Adipose tissue (tissue), 3 donors: ENCODE measurements around the gene KEL. TPM values are rescaled to one million over a fixed set of nuclear protein-coding genes. Genes with fewer than 3 reads are reported as not detected.

Experiments
- H3K27ac ChIP-seq: one replicate; pipeline ENCODE4 v1.5.1; 2013; ENCODE audit warnings: low read depth, low read length
- WGBS, 3 donors: extraction: QIAGEN DNeasy Blood & Tissue Kit; methylation state at CpG; one replicate each; pipeline ENCODE4 v1.1.7; 2013; 5-methylcytosine and 5-hydroxymethylcytosine counted together
- polyA plus RNA-seq, 3 donors: library from polyadenylated mRNA; stranded (reverse); fragments of 200-250 nt; gene quantifications; one replicate each; pipeline ENCODE4 v1.2.3, GENCODE V29; 2013
- donor health status: healthy with polysubstance abuse.
- donor health status: Bipolar disorder and iron deficiency.
- donor health status: healthy.

KEL gene
- polyA plus RNA-seq, 3 donors = 0.04 to 0.09 TPM; not detected in 1

DNA sequence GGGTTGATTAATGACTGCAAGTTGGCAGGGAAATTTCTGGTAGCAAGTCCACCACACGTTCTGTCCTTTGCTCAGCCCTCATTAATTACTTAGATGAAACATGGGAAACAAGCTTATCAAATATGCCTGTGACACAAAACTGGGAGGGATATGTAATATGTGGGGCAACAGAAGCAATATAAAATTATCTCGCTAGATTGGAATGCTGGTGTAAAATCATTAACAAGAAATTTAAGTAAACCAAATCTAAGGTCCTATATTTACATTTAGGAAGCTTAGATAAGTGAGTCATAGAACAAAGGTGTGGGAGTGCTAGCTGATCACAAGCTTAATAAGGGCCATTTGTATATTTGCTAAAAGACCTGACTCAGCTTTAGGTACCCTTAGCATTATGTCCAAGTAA is 52.1 kb downstream of the KEL start:
- no peak overlapping the region for H3K27ac ChIP-seq

DNA sequence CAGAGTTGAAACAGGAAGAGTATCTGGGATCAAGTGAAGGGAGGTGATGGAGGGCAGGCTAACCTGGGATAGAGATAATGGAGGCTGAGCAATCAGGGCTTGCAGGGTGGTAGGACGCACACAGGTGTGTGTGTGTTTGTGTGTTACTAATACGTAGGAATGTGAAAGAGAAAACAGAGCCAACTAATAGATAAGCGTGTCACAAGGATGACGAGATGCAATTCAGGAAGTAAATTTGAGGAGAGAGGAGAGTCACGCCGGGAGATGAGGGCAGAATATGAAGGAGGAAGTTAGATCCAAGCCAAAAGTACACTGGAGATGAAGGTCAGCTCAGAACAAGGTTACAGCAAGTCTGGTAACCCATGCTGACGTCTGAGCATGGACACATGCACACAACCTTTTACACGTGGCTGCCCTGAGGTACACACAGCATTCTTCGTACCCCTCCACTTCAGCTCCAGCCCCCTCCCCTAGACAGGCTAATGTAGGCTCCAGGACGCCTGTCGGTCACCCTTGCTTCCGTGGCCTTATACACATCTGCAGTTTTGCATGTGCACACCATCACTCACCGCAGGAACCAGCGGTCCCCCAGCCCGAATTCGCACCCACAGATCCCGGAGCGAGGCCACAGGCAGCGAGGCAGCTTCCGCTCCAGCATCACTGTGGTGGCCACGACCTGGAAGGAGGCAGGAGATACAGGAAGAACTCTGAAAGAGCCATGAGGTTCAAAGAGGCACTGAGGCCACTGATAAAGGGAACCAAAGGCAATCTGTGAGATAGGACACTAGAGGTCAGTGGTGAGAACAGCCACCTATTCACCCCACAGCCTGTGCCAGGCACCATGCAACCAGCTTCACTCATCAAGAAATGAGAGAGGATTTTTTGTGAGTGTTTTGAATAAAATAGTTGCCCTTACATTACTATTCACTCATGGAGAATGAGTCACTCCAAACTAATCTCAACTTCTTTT is 53.0 kb downstream of the KEL start:
- no peak overlapping the region for H3K27ac ChIP-seq
- WGBS, 3 donors = 52 to 66% (median 65%) methylated on average over 21 of the region's 21 CpGs

More for the DNA sequence above, 52.1 kb downstream of the KEL start:
- 22 to 59% (median 54%) methylated on average over 2 of the region's 2 CpGs for whole genome bisulfite sequencing, 3 donors

DNA sequence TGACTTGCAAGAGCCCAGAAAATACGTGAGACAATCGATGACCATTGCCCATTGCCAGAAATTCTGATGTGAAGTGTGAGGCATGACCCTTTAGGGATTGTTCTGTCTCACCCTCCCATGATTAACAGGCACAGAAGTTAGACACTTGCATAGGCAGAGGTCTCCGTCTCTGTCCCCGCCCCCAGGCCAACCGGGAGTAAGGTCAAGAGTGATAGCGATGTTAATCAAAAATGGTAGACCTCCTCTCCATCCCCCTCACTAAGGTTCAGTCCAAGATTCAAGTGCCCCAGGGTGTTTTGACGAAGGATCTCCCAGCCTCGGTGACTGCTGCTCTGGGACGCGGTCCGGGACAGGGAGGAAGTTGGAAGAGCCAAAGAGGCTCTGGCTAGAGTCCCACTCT is 53.9 kb downstream of the KEL start:
- H3K27ac ChIP-seq = no peak overlapping the region
- WGBS, 3 donors = 77 to 82% (median 81%) methylated on average over 11 of the region's 11 CpGs

DNA sequence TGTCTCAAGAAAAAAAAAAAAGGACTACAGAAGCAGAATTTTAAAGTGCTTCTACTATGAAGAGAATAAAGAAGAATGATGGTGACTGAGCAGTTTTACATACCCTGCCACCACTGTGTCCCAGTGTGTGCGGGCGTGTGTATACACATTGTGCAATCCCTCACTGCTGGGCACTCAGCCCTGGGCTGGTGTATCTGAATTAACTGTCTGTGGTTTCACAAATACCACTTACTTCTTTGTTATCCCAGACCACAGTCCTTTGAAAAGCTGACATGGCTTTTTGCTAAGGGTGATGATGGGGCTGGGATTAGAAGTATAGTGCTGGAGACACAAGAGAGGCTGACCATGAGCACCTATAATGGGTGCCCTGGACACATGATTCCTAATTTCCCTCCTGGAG is 55.5 kb downstream of the KEL start:
- no peak overlapping the region for H3K27ac ChIP-seq
- 60 to 95% (median 87%) methylated on average over 2 of the region's 2 CpGs for WGBS, 3 donors

DNA sequence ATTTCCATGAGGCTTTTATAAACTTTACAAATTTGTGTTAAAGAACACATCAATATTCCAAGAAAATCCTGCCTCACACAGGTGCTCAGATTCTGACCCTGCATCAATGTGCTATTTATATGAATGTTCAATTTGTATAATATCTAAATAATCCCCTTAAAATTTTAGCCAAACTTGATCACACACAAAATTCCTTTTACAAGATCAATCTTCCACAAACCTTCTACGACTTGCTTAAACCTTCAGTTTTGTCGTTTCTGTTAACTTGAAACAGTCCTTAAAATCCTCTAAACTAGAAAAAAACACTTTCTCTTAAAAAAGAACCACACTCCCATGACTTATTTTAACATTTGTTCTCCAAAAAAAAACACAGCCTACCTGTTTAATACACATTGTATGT is 56.4 kb downstream of the KEL start:
- no peak overlapping the region for H3K27ac ChIP-seq
- WGBS, 3 donors = 77 to 78% (median 78%) methylated on average over 2 of the region's 2 CpGs

DNA sequence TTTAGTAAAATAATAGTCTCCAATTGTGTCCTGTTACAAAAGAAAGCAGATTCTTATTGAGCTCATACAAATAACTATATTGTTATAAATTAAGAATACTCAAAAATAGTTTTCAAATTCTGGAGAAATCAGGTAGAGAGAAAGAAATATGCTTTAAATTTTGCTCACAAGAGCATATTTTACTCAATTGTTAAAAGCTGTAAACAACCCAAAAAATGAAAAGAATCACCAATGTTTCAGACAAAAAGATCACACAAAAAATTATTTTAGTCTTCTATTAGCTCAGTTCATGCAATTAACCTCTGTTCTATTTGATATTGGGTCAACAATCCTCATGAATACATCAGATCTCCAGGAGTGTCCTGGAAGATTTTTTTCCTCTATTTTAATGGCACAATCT is 58.0 kb downstream of the KEL start:
- H3K27ac ChIP-seq = no peak overlapping the region

DNA sequence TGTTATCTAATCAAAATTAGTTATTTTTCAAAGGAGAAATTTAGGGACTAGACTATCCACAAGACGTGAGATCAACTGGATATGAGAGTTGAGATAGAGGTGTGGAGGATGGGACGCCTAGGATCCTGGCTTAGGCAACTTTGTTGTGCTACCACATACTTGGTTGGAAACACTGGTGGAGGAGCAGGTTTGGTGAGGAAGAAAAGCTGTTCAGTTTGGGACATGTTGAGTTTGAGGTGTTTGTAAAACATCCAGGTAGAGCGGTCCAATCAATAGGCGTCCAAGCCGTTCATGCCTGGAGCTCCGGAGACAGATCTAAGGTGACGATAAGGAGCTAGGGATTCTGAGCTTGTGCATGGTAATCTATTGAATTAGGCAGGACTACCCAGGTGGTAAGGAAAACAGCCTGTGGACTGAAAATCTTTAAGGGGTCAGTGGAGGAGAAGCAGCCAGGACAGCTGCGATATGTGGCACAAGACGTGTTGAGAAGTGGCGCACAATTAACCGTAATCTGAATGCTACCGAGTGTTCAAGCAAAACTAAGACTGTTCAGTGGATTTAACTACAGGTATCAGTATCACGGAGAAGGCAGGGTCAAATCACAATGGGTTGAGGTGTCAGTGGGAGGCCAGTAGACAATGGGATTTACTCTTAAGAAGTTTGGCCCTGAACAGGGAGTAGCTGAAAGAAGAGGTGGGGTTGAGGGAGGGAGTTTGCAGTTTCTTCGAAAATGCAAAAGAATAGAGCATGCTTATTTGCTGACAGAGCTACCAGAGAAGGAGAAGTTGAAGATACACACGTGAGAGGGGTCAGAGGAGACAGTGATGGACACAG is 60.5 kb downstream of the KEL start:
- 66 to 88% (median 83%) methylated on average over 15 of the region's 15 CpGs for WGBS, 3 donors
- no peak overlapping the region for H3K27ac ChIP-seq

DNA sequence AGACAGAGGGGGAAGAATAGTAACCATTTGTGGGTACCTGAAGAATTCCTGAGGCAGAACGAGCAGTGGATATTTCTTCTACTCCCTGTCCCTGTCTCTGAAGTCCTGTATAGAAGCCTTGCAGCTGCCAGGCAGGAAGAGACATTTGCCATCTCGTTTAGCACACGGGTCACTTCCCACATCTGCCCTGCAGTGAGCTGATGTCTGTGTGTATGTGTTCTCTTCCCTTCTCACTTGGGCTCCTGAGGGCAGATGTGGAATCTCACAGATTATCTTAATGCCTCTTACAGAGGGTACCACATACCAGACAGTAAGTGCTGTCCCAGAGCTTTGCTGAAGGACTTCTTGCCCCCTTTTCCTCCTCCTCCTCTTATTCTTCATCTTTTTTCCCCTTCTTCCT is 62.5 kb downstream of the KEL start:
- H3K27ac ChIP-seq = no peak overlapping the region
- 23 to 33% (median 30%) methylated on average over 3 of the region's 3 CpGs for WGBS, 3 donors

DNA sequence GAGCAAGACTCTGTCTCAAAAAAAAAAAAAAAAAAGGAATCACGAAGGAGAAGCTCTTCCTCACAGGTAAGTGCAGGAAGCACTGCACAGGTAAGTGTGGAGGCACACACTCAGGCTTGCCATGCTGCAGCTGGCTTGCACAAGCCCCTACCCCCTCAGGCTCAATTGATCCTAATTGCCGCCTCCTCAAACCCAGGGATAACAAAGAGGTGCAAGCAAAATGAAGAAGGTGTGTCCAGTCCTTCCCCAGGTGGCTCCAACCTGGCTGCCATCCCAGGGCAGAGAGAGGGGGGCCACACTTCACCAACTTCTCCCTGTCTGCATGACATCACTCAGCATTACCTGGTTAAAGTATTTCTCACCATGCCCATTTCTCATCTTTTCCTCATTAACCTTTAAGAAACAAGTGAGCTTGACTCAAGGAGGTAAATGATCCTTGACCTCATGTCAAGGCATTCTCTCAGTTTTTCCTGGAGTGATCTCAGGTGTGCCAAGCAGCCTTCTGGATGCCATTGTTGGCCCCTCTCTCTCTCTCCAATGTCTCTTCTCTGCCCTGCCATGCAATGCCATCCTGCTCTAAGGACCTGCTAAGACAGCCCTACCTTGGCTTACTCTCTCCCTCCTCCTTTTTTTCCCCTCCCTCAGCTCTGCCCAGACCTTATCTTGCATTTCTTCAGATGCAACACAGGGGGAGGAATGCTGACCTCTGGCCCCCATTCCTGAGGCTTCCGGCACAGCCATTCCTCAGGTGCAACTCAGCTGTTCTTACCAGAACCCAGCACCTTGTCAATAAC is 63.6 kb downstream of the KEL start:
- no peak overlapping the region for H3K27ac ChIP-seq
- 41 to 83% (median 69%) methylated on average over 3 of the region's 3 CpGs for WGBS, 3 donors

DNA sequence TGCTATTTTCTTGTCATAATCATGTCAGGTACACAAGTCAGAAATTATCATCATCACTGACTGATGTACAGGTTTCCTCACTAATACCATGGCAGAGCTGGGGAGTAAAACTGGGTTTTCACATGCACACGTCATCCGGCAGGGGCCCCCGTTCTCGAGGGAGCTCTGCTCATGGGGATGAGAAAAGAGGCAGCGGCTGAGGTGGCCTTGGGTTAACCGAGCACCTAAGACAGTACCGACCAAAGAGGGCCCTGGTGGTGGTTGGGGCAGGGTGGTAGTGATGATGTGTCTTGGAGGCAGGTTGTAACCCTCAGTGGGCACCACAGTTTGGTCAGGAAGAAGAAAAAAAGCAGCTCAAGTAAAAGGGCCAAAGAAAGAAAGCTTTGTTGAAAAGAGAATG is 64.5 kb downstream of the KEL start:
- WGBS, 3 donors = 88 to 93% (median 90%) methylated on average over 7 of the region's 7 CpGs
- no peak overlapping the region for H3K27ac ChIP-seq

DNA sequence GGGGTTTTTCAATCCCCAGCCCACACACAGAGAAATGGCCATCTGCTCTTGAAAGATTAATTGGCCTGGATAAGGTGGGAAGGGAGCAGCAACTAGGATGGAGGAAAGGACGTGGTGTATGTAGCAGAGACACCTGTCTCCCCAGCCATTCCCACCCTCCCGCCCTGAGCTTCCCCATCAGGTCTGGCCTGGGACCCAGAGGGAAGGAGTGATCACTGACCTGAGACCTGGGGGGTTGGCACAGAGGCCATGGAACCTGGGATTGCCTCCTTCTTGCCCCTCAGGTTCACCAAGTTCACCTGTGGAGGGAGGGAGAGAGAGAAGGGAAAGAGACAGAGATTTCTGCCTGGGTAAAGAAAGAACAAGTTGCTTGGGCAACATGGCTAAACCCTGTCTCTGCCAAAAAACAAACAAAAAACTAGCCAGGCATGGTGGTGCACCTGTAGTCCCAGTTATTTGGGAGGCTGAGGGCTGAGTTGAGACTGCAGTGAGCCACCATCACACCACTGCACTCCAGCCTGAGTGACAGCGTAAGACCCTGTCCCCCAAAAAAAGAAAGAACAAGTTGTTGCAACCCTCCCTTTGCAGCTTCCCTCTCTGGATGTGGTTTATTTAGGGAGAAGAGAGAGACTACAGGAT is 65.3 kb downstream of the KEL start:
- no peak overlapping the region for H3K27ac ChIP-seq
- WGBS, 3 donors = 81 to 88% (median 84%) methylated on average over 3 of the region's 3 CpGs

DNA sequence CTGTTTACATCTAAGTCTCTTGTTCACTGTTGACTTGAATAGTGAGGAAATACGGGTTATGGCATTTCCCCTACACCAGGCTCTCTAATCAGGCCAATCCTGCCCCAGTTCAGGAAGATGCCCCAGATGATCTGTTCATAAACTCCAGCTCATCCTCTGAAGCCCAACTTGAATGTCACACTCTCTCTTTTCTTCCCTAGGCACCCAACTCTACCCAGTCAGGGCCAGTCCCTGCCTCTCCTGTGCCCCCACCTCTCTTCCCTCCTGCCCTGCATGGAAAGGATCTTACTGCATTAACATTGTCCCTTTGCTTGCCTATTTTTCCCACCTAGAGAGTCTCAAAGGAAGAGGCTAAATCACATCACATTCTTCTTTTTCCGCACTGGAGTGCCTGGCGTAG is 66.0 kb downstream of the KEL start:
- no peak overlapping the region for H3K27ac ChIP-seq
- 80 to 88% (median 87%) methylated on average over 3 of the region's 3 CpGs for WGBS, 3 donors

DNA sequence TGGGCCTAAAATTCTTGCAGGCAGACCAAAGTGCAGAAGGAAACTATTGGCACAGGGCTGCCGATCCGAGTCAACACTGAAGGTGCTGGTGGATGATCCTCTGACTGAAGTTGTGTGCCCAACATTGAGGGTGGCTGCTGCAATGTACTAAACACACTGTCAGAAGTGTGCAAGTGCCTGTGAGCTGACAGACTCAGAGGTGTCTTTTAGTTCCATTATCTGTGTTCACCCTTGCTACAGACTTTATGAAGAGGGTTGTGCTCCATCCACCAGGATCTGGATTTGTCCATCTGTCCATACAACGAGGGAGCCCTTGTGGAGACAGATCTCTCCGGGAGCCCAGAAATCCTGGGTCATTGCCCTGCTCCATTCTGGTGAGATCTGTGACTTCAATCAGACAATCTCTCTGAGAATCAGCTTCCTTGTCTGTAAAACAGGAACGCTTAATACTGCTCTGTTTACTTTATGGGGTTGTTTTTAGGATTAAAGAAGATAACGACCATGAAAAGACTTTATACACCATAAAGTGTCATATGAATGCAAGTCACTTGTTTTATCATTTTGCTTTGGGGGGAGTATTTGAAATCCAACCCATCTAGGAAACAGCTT is 67.1 kb downstream of the KEL start:
- WGBS, 3 donors = 68 to 73% (median 68%) methylated on average over 6 of the region's 6 CpGs
- no peak overlapping the region for H3K27ac ChIP-seq

DNA sequence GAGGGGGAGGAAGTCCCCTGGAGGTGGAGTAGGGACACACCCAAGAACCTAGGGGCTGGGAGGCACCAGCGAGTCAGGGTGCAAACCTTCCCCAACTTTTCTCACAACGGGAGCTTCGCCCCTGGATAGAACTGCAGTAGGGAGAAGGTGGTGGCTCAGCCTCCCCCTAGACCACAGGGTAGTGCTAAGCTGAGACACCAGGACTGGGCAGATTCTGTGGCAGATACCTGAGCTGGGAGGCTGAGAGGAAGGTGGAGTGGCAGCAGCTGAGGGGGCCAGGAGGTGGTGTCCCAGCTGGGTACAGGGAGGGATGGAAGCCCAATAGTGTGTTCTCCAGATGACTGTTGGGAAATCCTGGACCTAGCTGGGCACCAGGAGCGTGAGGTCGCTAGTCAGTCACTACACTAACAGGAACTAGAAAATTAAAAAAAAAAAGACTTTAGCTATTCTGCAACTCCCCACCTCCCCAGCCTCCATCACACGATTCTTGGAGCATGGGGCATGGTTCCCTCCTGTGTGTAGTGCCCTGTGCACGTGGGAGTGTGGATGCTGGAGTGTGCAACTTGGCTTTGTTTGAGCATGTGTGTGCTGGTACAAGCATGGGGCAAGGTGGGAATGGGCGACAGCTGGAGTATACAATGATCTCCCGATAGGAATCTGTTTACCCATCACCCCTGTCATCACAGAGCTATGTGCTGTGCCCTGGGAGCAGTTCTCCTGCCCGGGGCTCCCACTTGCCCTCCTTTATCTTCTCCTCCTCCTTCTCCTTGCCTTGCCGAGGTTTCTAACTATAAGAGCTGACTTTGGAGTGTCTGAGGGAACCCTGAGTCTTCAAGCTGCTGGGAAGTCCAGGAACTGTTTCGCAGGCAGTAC is 67.8 kb downstream of the KEL start:
- H3K27ac ChIP-seq = no peak overlapping the region
- 68 to 76% (median 72%) methylated on average over 12 of the region's 12 CpGs for WGBS, 3 donors

DNA sequence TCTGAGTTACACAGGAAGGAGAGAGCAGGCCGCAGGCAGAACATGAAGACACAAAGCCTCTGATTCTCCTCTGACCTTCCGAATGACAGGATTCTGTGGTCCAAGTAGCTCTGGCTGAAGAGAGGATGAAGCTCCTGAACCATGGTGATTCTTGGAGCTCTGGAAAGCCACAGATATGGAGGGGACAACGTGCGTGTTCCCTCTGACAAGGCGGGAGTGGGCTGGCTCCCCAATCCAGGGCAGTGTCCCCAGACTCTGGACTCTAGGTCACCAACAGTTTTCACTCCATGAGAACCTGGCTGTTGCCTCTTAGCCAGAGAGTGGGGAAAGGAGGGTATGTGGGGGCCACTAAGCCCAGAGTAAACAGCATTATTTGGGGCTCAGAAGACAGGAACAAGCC is 69.2 kb downstream of the KEL start:
- H3K27ac ChIP-seq = no peak overlapping the region
- WGBS, 3 donors = 80 to 89% (median 81%) methylated on average over 5 of the region's 5 CpGs

DNA sequence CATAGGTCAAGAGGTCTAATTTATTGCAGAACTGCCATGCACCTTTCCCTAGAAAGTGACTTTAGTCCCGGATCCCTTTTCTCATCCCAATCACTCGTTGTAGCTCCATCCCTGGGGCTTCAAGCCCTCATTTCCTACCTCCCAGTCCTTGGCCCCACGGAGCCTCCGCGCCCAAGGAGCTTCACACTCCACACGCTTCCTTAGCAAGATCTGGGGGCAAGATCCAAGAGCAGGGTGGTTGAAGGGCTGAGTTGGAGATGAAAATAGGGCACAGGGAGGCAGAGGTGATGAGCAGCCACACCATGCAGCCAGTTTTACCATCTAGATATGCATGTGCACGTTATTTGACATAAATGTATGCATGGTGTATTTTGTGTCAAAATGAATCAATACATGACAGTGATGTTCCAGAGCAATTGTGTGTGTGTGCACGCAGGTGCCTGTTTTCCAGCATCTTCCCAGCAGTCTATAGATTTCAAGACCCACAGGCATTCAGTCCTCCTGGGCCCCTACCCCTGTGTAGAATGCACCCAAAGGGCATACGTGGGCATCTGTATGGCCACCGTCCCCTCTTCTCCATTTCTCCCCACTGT is 70.6 kb downstream of the KEL start:
- WGBS, 3 donors = 77 to 87% (median 81%) methylated on average over 10 of the region's 10 CpGs

More for the DNA sequence above, 70.6 kb downstream of the KEL start:
- H3K27ac ChIP-seq = no peak overlapping the region
